ENCODE measurements around the gene EXOC4.

The EXOC4 gene

DNA sequence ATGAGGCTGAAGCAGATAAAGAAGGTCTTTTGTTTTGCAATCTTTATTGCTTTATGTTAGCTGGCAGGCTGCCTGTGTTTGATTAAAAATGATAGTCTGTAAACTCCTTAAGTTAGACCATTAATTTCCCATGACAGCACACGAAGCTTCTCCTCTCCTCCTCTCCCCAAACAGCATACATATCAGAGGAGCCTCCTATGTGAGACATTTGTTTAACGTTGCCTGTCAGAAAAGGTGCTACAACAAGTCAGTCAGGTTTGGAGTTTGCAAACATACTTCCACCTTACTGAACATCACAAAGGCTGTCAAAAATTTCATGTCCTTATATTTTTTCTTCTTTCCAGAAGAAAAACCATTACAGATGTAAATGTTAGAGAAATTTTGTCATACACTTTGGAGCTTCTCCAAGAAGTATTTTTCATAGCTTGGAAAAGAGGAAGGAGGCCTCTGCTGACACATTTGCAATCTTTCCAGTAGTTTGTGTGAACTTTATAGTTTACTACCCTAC, 393.1 kb downstream of the EXOC4 start:
- H4K20me1 ChIP-seq (ENCODE audit: insufficient read depth, low read length): no peaks in the 10 kb centered on the region
- no peaks in the 10 kb centered on the region for H3K79me2 ChIP-seq (ENCODE audit: insufficient read depth, low read length)
- H3K9me2 ChIP-seq (ENCODE audit: low read depth, low read length): no peaks in the 10 kb centered on the region
- H3K4me2 ChIP-seq (ENCODE audit: low read length): no peak overlapping the region
- H3K9ac ChIP-seq (ENCODE audit: low read length): no peak overlapping the region
- no peaks in the 10 kb centered on the region for H3K9me3 ChIP-seq (ENCODE audit: low read length)
- H3K27me3 ChIP-seq (ENCODE audit: insufficient read depth, low read length): no peaks in the 10 kb centered on the region
- H3K4me1 ChIP-seq (ENCODE audit: insufficient read depth, low read length, severe bottlenecking): no peaks in the 10 kb centered on the region
- H3F3A ChIP-seq (ENCODE audit: insufficient read depth, low read length): no peaks in the 10 kb centered on the region
- H3K4me3 ChIP-seq (ENCODE audit: low read depth, low read length, poor library complexity, severe bottlenecking): no peak overlapping the region
- H2AFZ ChIP-seq (ENCODE audit: low read length): no peak overlapping the region
- TF ChIP-seq, protein P1, sequence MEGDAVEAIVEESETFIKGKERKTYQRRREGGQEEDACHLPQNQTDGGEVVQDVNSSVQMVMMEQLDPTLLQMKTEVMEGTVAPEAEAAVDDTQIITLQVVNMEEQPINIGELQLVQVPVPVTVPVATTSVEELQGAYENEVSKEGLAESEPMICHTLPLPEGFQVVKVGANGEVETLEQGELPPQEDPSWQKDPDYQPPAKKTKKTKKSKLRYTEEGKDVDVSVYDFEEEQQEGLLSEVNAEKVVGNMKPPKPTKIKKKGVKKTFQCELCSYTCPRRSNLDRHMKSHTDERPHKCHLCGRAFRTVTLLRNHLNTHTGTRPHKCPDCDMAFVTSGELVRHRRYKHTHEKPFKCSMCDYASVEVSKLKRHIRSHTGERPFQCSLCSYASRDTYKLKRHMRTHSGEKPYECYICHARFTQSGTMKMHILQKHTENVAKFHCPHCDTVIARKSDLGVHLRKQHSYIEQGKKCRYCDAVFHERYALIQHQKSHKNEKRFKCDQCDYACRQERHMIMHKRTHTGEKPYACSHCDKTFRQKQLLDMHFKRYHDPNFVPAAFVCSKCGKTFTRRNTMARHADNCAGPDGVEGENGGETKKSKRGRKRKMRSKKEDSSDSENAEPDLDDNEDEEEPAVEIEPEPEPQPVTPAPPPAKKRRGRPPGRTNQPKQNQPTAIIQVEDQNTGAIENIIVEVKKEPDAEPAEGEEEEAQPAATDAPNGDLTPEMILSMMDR (IDR thresholded peaks at IDR 0.05; ENCODE audit: low read length): no peak
- no peak for TF ChIP-seq EZH2 (IDR thresholded peaks at IDR 0.05; ENCODE audit: borderline replicate concordance, low read length)
- H3K36me3 ChIP-seq (ENCODE audit: insufficient read depth, low read length): no peaks in the 10 kb centered on the region
- no peak overlapping the region for H3K27ac ChIP-seq (ENCODE audit: low read depth, low read length, poor library complexity, severe bottlenecking)

GRCh38 chr7:133646472-133647315, 393.8 kb downstream of the EXOC4 start:
- no peak overlapping the region for H3K9ac ChIP-seq (ENCODE audit: low read length)
- no peak for TF ChIP-seq EZH2 (IDR thresholded peaks at IDR 0.05; ENCODE audit: borderline replicate concordance, low read length)
- TF ChIP-seq, protein P1 (IDR thresholded peaks at IDR 0.05; ENCODE audit: low read length): no peak
- H3K27me3 ChIP-seq (ENCODE audit: insufficient read depth, low read length): no peaks in the 10 kb centered on the region
- no peaks in the 10 kb centered on the region for H3K4me1 ChIP-seq (ENCODE audit: insufficient read depth, low read length, severe bottlenecking)
- H3K4me3 ChIP-seq (ENCODE audit: low read depth, low read length, poor library complexity, severe bottlenecking): no peak overlapping the region
- H3K9me3 ChIP-seq (ENCODE audit: low read length): no peaks in the 10 kb centered on the region
- H3K9me2 ChIP-seq (ENCODE audit: low read depth, low read length): no peaks in the 10 kb centered on the region
- no peak overlapping the region for H3K27ac ChIP-seq (ENCODE audit: low read depth, low read length, poor library complexity, severe bottlenecking)
- no peaks in the 10 kb centered on the region for H3K36me3 ChIP-seq (ENCODE audit: insufficient read depth, low read length)
- H4K20me1 ChIP-seq (ENCODE audit: insufficient read depth, low read length): no peaks in the 10 kb centered on the region
- no peaks in the 10 kb centered on the region for H3K79me2 ChIP-seq (ENCODE audit: insufficient read depth, low read length)
- no peak overlapping the region for H3K4me2 ChIP-seq (ENCODE audit: low read length)
- H3F3A ChIP-seq (ENCODE audit: insufficient read depth, low read length): no peaks in the 10 kb centered on the region
- H2AFZ ChIP-seq (ENCODE audit: low read length): no peak overlapping the region

DNA sequence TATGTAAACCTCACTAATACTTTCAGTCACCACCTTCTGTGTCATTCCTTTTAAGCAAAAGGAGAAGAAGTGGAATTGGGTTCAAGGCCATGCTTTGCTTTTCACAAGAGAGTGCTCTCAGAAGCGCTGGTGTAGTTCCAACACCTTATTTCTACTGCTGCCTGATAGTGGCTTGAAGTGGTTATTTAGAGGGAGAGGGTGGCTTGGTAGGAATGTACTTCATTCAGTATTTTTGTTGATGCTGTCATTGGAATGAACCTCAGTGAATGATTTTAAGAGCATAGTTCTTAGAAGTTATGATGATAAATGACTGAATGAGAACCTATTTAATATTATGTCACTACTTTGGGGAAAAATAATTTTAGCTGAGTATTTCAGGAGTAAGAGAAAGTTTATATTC, 396.7 kb downstream of the EXOC4 start:
- Histone ChIP-seq H3K9me2 (ENCODE audit: low read depth, low read length) (no peaks in the 10 kb centered on the region), H3K4me2 (ENCODE audit: low read length) (no peak overlapping the region), H3K79me2 (ENCODE audit: insufficient read depth, low read length) (no peaks in the 10 kb centered on the region), H3K27ac (ENCODE audit: low read depth, low read length, poor library complexity, severe bottlenecking) (no peak overlapping the region), H3K27me3 (ENCODE audit: insufficient read depth, low read length) (no peaks in the 10 kb centered on the region), H3K4me1 (ENCODE audit: insufficient read depth, low read length, severe bottlenecking) (no peaks in the 10 kb centered on the region), H3K9me3 (ENCODE audit: low read length) (no peaks in the 10 kb centered on the region), H3K9ac (ENCODE audit: low read length) (no peak overlapping the region), H2AFZ (ENCODE audit: low read length) (no peak overlapping the region), H3F3A (ENCODE audit: insufficient read depth, low read length) (no peaks in the 10 kb centered on the region), H3K36me3 (ENCODE audit: insufficient read depth, low read length) (no peaks in the 10 kb centered on the region), H3K4me3 (ENCODE audit: low read depth, low read length, poor library complexity, severe bottlenecking) (no peak overlapping the region), H4K20me1 (ENCODE audit: insufficient read depth, low read length) (no peaks in the 10 kb centered on the region)
- TF ChIP-seq, protein P1 (IDR thresholded peaks at IDR 0.05; ENCODE audit: low read length): no peak
- no peak for TF ChIP-seq EZH2 (IDR thresholded peaks at IDR 0.05; ENCODE audit: borderline replicate concordance, low read length)

Data from OCI-LY1 (cell line).